Heart left ventricle (tissue), 13 donors: ENCODE results near the gene SHKBP1.

ENCODE experiments used
- POLR2A ChIP-seq, 2 donors: fragments of 450-650 bp; IDR thresholded peaks; one replicate each; pipeline ENCODE4 v1.6.1; 2017; ENCODE audit warnings: antibody characterized with exemption in 2 of 2, mild to moderate bottlenecking in 2 of 2, moderate library complexity in 2 of 2
- TF ChIP-seq, protein P1 (sequence below), 12 donors: fragments of 200-600 bp; sonication (generic) in 4 of 12; IDR thresholded peaks; one replicate each; pipeline versions ENCODE4 v1.5.0 to v1.8.0; 2018 to 2022; ENCODE audit warnings: antibody characterized with exemption in 12 of 12, mild to moderate bottlenecking in 5 of 12
- donor health status: ischemic (EF 13 %, LVEDD 7.1; RV severe dilation, severe dysfunction).
- donor health status: DM: no; HTN: yes; CAD: no.
- donor health status: DM: no; HTN: no; CAD: no.
- donor health status: ischemic (EF 25% LVEDD 6.9; RV normal size, moderate dysfunction).
- donor health status: ischemic (EF 25% LVEDD 5.7; RV mildly dilated, moderate dysfunction).
- donor health status: ischemic (EF 35%, LVEDD 5.7; RV mildly dilated, moderate dysfunction).
- donor health status: nonischemic (EF 11% LVEDD 7.7; RV severe dilation, severe dysfunction).
- donor health status: DM: yes; HTN: yes; CAD: no.
- donor health status: PGD.
- donor health status: ischemic (EF 29% LVEDD 5.4; RV normal size, mild dysfunction).
- donor health status: nonischemic (EF 23%, LVEDD 6.1; RV moderate dilation, normal function).

DNA sequence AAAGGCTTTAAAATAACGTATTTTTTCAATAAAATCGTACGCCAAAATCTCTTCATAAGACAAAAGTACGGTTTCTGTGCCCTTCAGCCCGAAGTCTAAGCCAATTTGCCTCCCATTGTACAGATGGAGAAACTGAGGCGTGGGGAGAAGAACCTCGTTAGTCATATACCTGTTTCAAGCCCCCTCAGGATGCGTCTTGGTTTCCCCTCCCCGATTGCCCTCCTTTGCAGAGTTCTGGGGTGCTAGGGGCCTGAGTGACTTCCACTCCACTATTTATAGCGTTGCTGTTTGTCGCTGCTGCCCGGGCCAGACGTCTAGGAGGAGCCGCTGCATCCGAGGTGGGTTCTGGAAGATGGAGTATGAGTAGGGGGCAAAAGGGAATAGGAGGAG lies 22.2 kb downstream of the SHKBP1 start:
- TF ChIP-seq, protein P1, sequence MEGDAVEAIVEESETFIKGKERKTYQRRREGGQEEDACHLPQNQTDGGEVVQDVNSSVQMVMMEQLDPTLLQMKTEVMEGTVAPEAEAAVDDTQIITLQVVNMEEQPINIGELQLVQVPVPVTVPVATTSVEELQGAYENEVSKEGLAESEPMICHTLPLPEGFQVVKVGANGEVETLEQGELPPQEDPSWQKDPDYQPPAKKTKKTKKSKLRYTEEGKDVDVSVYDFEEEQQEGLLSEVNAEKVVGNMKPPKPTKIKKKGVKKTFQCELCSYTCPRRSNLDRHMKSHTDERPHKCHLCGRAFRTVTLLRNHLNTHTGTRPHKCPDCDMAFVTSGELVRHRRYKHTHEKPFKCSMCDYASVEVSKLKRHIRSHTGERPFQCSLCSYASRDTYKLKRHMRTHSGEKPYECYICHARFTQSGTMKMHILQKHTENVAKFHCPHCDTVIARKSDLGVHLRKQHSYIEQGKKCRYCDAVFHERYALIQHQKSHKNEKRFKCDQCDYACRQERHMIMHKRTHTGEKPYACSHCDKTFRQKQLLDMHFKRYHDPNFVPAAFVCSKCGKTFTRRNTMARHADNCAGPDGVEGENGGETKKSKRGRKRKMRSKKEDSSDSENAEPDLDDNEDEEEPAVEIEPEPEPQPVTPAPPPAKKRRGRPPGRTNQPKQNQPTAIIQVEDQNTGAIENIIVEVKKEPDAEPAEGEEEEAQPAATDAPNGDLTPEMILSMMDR (IDR thresholded peaks at IDR 0.05) = no peak
- no peak for TF ChIP-seq POLR2A (IDR thresholded peaks at IDR 0.05)
